ENCODE measurements around the gene CEP85L.

CEP85L gene

GRCh38 chr6:118672678-118673077 lies 21.3 kb upstream of the CEP85L start:
- Histone ChIP-seq H3K36me3 (replicated peaks) (no peaks in the 10 kb centered on the region; the same call in 1 of the 2 replicates), H3K4me3 (no peak overlapping the region), H3K9me3 (no peaks in the 10 kb centered on the region), H3K27me3 (ENCODE audit: low read depth) (no peaks in the 10 kb centered on the region), H3K4me1 (no peaks in the 10 kb centered on the region; the same call in 1 of the 2 replicates)
- in situ Hi-C loops (cut with MboI; ENCODE audit: low sequenced_read_pairs) = no loop called here
- DNase-seq (ENCODE audit: low spot score in 2 of 2) = no peak

GRCh38 chr6:118669561-118669960 lies 18.2 kb upstream of the CEP85L start:
- no peaks in the 10 kb centered on the region for H3K27me3 ChIP-seq (ENCODE audit: low read depth)
- H3K36me3 ChIP-seq (replicated peaks) = no peaks in the 10 kb centered on the region
- no peak overlapping the region for H3K4me3 ChIP-seq
- H3K4me1 ChIP-seq = no peaks in the 10 kb centered on the region
- in situ Hi-C loops (cut with MboI; ENCODE audit: low sequenced_read_pairs) = no loop called here
- H3K9me3 ChIP-seq = no peaks in the 10 kb centered on the region
- DNase-seq (ENCODE audit: low spot score in 2 of 2) = no peak

GRCh38 chr6:118668761-118669385 lies 17.5 kb upstream of the CEP85L start:
- Histone ChIP-seq H3K9me3 (no peaks in the 10 kb centered on the region), H3K36me3 (replicated peaks) (no peaks in the 10 kb centered on the region), H3K4me3 (no peak overlapping the region), H3K4me1 (no peaks in the 10 kb centered on the region), H3K27me3 (ENCODE audit: low read depth) (no peaks in the 10 kb centered on the region)
- in situ Hi-C loops (cut with MboI; ENCODE audit: low sequenced_read_pairs) = no loop called here
- no peak for DNase-seq (ENCODE audit: low spot score in 2 of 2)

- DNase-seq (ENCODE audit: low spot score in 2 of 2) = no peak
- no peaks in the 10 kb centered on the region for H3K9me3 ChIP-seq
- no peaks in the 10 kb centered on the region for H3K27me3 ChIP-seq (ENCODE audit: low read depth)
- H3K4me3 ChIP-seq = no peak overlapping the region
- in situ Hi-C loops (cut with MboI; ENCODE audit: low sequenced_read_pairs) = no loop called here
- H3K4me1 ChIP-seq = no peaks in the 10 kb centered on the region
- H3K36me3 ChIP-seq (replicated peaks) = no peaks in the 10 kb centered on the region
Observed at GRCh38 chr6:118667988-118668387, 16.6 kb upstream of the CEP85L start.

- H3K9me3 ChIP-seq = no peaks in the 10 kb centered on the region
- no peak for DNase-seq (ENCODE audit: low spot score in 2 of 2)
- in situ Hi-C loops (cut with MboI; ENCODE audit: low sequenced_read_pairs) = no loop called here
- no peak overlapping the region for H3K4me3 ChIP-seq
- no peaks in the 10 kb centered on the region for H3K36me3 ChIP-seq (replicated peaks)
- H3K4me1 ChIP-seq = no peaks in the 10 kb centered on the region
- 0 out of 2 replicates have a peak, but pooled peaks cover 2% of the 10 kb centered on the region for H3K27me3 ChIP-seq (ENCODE audit: low read depth)
Observed at GRCh38 chr6:118665011-118665410, 13.6 kb upstream of the CEP85L start.

GRCh38 chr6:118663993-118664985 lies 12.9 kb upstream of the CEP85L start:
- no peak for DNase-seq (ENCODE audit: low spot score in 2 of 2)
- in situ Hi-C loops (cut with MboI; ENCODE audit: low sequenced_read_pairs) = no loop called here

GRCh38 chr6:118661831-118662230 lies 10.4 kb upstream of the CEP85L start:
- DNase-seq (ENCODE audit: low spot score in 2 of 2) = no peak

More at GRCh38 chr6:118663993-118664985, 12.9 kb upstream of the CEP85L start:
- Histone ChIP-seq H3K27me3 (ENCODE audit: low read depth) (0 out of 2 replicates have a peak, but pooled peaks cover 2% of the 10 kb centered on the region), H3K4me1 (no peaks in the 10 kb centered on the region), H3K4me3 (no peak overlapping the region), H3K36me3 (replicated peaks) (no peaks in the 10 kb centered on the region), H3K9me3 (no peaks in the 10 kb centered on the region)

GRCh38 chr6:118660218-118660569 lies 8.8 kb upstream of the CEP85L start:
- H3K4me1 ChIP-seq = no peaks in the 10 kb centered on the region; the same call in 1 of the 2 replicates
- H3K9me3 ChIP-seq = no peaks in the 10 kb centered on the region
- no peaks in the 10 kb centered on the region for H3K36me3 ChIP-seq (replicated peaks)
- peak in 1 of 2 experiments; percentile 63 for DNase-seq (ENCODE audit: low spot score in 2 of 2)
- in situ Hi-C loops (cut with MboI; ENCODE audit: low sequenced_read_pairs) = no loop called here
- no peak overlapping the region for H3K4me3 ChIP-seq
- H3K27me3 ChIP-seq (ENCODE audit: low read depth) = 0 out of 2 replicates have a peak, but pooled peaks cover 2% of the 10 kb centered on the region

More at GRCh38 chr6:118661831-118662230, 10.4 kb upstream of the CEP85L start:
- in situ Hi-C loops (cut with MboI; ENCODE audit: low sequenced_read_pairs) = no loop called here
- Histone ChIP-seq H3K4me3 (no peak overlapping the region), H3K9me3 (no peaks in the 10 kb centered on the region), H3K36me3 (replicated peaks) (no peaks in the 10 kb centered on the region), H3K27me3 (ENCODE audit: low read depth) (0 out of 2 replicates have a peak, but pooled peaks cover 2% of the 10 kb centered on the region), H3K4me1 (no peaks in the 10 kb centered on the region; the same call in 1 of the 2 replicates)

- Histone ChIP-seq H3K27me3 (ENCODE audit: low read depth) (0 out of 2 replicates have a peak, but pooled peaks cover 4% of the 10 kb centered on the region), H3K36me3 (replicated peaks) (no peaks in the 10 kb centered on the region), H3K4me1 (no peaks in the 10 kb centered on the region; the same call in 1 of the 2 replicates), H3K9me3 (no peaks in the 10 kb centered on the region), H3K4me3 (no peak overlapping the region)
- in situ Hi-C loops (cut with MboI; ENCODE audit: low sequenced_read_pairs) = no loop called here
- DNase-seq (ENCODE audit: low spot score in 2 of 2) = no peak
Observed at GRCh38 chr6:118659513-118660217, 8.3 kb upstream of the CEP85L start.

- H3K4me1 ChIP-seq = peaks cover 10% of the 10 kb centered on the region
- no peaks in the 10 kb centered on the region for H3K36me3 ChIP-seq (replicated peaks)
- in situ Hi-C loops (cut with MboI; ENCODE audit: low sequenced_read_pairs) = no loop called here
- 0 out of 2 replicates have a peak, but pooled peaks cover 3% of the 10 kb centered on the region for H3K27me3 ChIP-seq (ENCODE audit: low read depth)
- no peaks in the 10 kb centered on the region for H3K9me3 ChIP-seq
- DNase-seq (ENCODE audit: low spot score in 2 of 2) = no peak
- no peak overlapping the region for H3K4me3 ChIP-seq
Observed at GRCh38 chr6:118656847-118657451, 5.6 kb upstream of the CEP85L start.

- Histone ChIP-seq H3K9me3 (no peaks in the 10 kb centered on the region), H3K36me3 (replicated peaks) (no peaks in the 10 kb centered on the region), H3K27me3 (ENCODE audit: low read depth) (0 out of 2 replicates have a peak, but pooled peaks cover 3% of the 10 kb centered on the region), H3K4me3 (peak overlapping the region; percentile 90), H3K4me1 (peaks cover 23% of the 10 kb centered on the region)
- DNase-seq (ENCODE audit: low spot score in 2 of 2) = no peak
- in situ Hi-C loops (cut with MboI; ENCODE audit: low sequenced_read_pairs) = no loop called here
Observed at GRCh38 chr6:118652051-118652615, 742 bp upstream of the CEP85L start.

- peak in 1 of 2 experiments; percentile 65 for DNase-seq (ENCODE audit: low spot score in 2 of 2)
- Histone ChIP-seq H3K4me1 (peaks cover 23% of the 10 kb centered on the region), H3K36me3 (replicated peaks) (no peaks in the 10 kb centered on the region), H3K9me3 (no peaks in the 10 kb centered on the region), H3K27me3 (ENCODE audit: low read depth) (0 out of 2 replicates have a peak, but pooled peaks cover 3% of the 10 kb centered on the region), H3K4me3 (peak overlapping the region; percentile 90)
- in situ Hi-C loops (cut with MboI; ENCODE audit: low sequenced_read_pairs) = no loop called here
Observed at GRCh38 chr6:118650582-118651281, 659 bp downstream of the CEP85L start.

Data from HAP-1 (cell line).